OCI-LY3 (cell line): ENCODE results near the gene KLHL30.

ENCODE experiments used
- H2AFZ ChIP-seq: fragments of 200-600, 300-600 bp; shearing (Covaris generic); 2 replicates; pipeline ENCODE4 v1.6.0; 2014; ENCODE audit warnings: antibody characterized with exemption, low read depth, low read length
- H3K27ac ChIP-seq: fragments of 200-600, 300-600 bp; sonication (generic); 2 replicates; pipeline ENCODE4 v1.5.1; 2014; ENCODE audit warnings: mild to moderate bottlenecking, low read length, moderate library complexity, mixed read lengths
- H3K27me3 ChIP-seq: fragments of 200-600, 300-600 bp; sonication (generic); 2 replicates; pipeline ENCODE4 v1.6.1; 2014; ENCODE audit warnings: low read depth, low read length, mixed read lengths
- H3K36me3 ChIP-seq: fragments of 200-600, 300-600 bp; sonication (generic); replicated peaks from 2 replicates; pipeline ENCODE3; 2014; ENCODE audit warnings: low read depth, low read length, mixed read lengths
- H3K4me1 ChIP-seq: fragments of 300-600, 200-600 bp; sonication (generic); 2 replicates; pipeline ENCODE4 v1.6.1; 2014; ENCODE audit warnings: low read length, mixed read lengths
- H3K4me2 ChIP-seq: fragments of 200-600, 300-600 bp; sonication (generic); 2 replicates; pipeline ENCODE4 v1.6.1; 2014; ENCODE audit warnings: low read length, mixed read lengths
- H3K4me3 ChIP-seq: fragments of 300-600, 200-600 bp; sonication (generic); 2 replicates; pipeline ENCODE4 v1.5.1; 2014; ENCODE audit warnings: antibody characterized with exemption, mild to moderate bottlenecking, low read length, moderate library complexity
- H3K79me2 ChIP-seq: fragments of 300-600, 200-600 bp; shearing (Covaris generic); 2 replicates; pipeline ENCODE4 v1.6.1; 2014; ENCODE audit warnings: mild to moderate bottlenecking, low read length, mixed read lengths
- H3K9ac ChIP-seq: fragments of 300-600, 200-600 bp; shearing (Covaris generic); 2 replicates; pipeline ENCODE4 v1.6.0; 2014; ENCODE audit warnings: mild to moderate bottlenecking, low read length, moderate library complexity
- H3K9me3 ChIP-seq: fragments of 200-600, 300-600 bp; shearing (Covaris generic); 2 replicates; pipeline ENCODE4 v1.6.1; 2014; ENCODE audit warnings: low read length, mixed read lengths; ENCODE audit not compliant: insufficient read depth
- H4K20me1 ChIP-seq: fragments of 200-600, 300-600 bp; sonication (generic); 2 replicates; pipeline ENCODE4 v1.6.1; 2016; ENCODE audit warnings: low read length, mixed read lengths; ENCODE audit not compliant: insufficient read depth
- EZH2phosphoT487 ChIP-seq: fragments of 200-600 bp; shearing (Covaris generic); IDR thresholded peaks from 2 replicates; pipeline ENCODE4 v1.6.1; 2018; ENCODE audit warnings: antibody characterized with exemption, mixed run types, low read depth
- TF ChIP-seq, protein P1 (sequence below): fragments of 200-600, 300-600 bp; sonication (generic); IDR thresholded peaks from 2 replicates; pipeline ENCODE4 v1.5.1; 2014; ENCODE audit warnings: antibody characterized with exemption, low read length, low read depth

Gene KLHL30

DNA sequence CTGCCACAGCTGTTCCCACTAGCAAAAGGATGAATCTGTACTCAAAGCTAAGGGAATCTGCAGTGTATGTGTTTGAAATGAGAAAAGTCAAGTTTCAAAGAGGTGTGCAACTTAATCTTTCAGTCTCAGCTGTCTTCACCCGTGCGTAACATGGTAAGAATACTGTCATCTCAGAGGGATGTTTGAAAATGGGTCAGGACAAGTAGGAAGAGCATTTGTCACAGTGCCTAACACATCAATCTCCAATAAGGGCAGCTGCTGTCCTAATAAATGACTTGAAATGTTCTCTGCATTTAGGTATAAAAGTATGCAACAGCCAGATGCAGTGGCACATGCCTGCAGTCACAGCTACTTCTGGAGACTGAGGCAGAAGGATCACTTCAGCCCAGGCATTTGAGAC, 52.0 kb downstream of the KLHL30 start:
- H3K9me3 ChIP-seq = no peaks in the 10 kb centered on the region
- no peak overlapping the region for H3K4me3 ChIP-seq
- H3K9ac ChIP-seq = no peak overlapping the region
- no peaks in the 10 kb centered on the region for H3K27me3 ChIP-seq
- H2AFZ ChIP-seq = no peak overlapping the region
- H3K79me2 ChIP-seq = peaks cover 12% of the 10 kb centered on the region
- no peaks in the 10 kb centered on the region; the same call in 1 of the 2 replicates for H4K20me1 ChIP-seq
- no peak overlapping the region for H3K27ac ChIP-seq
- no peak overlapping the region for H3K4me2 ChIP-seq
- peaks cover 27% of the 10 kb centered on the region for H3K36me3 ChIP-seq
- TF ChIP-seq EZH2phosphoT487 = no peak
- TF ChIP-seq, protein P1, sequence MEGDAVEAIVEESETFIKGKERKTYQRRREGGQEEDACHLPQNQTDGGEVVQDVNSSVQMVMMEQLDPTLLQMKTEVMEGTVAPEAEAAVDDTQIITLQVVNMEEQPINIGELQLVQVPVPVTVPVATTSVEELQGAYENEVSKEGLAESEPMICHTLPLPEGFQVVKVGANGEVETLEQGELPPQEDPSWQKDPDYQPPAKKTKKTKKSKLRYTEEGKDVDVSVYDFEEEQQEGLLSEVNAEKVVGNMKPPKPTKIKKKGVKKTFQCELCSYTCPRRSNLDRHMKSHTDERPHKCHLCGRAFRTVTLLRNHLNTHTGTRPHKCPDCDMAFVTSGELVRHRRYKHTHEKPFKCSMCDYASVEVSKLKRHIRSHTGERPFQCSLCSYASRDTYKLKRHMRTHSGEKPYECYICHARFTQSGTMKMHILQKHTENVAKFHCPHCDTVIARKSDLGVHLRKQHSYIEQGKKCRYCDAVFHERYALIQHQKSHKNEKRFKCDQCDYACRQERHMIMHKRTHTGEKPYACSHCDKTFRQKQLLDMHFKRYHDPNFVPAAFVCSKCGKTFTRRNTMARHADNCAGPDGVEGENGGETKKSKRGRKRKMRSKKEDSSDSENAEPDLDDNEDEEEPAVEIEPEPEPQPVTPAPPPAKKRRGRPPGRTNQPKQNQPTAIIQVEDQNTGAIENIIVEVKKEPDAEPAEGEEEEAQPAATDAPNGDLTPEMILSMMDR = no peak
- no peaks in the 10 kb centered on the region for H3K4me1 ChIP-seq
